DND-41 (cell line): ENCODE data around the gene TSEN2.

ENCODE experiments used
- ATAC-seq: fragments of 200-7000 bp; cut with Tn5 transposase; 3 replicates; pipeline ENCODE4 v1.9.1; 2021; ENCODE audit warnings: low read depth; ENCODE audit not compliant: insufficient read depth
- DNase-seq: peaks from one replicate; pipeline ENCODE4 v3.0.0-alpha.2; 2020
- H2AFZ ChIP-seq: 2 replicates; pipeline ENCODE4 v1.6.0; 2012; ENCODE audit warnings: low read depth, low read length
- H3K27ac ChIP-seq: 2 replicates; pipeline ENCODE4 v1.5.1; 2012; ENCODE audit warnings: low read length, inconsistent platforms
- H3K27me3 ChIP-seq: fragments of 200-600 bp; sonication (generic); 2 replicates; pipeline ENCODE4 v1.6.0; 2012; ENCODE audit warnings: low read length, mild to moderate bottlenecking, inconsistent platforms; ENCODE audit not compliant: insufficient read depth, poor library complexity
- H3K36me3 ChIP-seq: 2 replicates; pipeline ENCODE4 v1.5.1; 2012; ENCODE audit warnings: low read length, inconsistent platforms; ENCODE audit not compliant: insufficient read depth
- H3K4me1 ChIP-seq: 2 replicates; pipeline ENCODE4 v1.5.1; 2012; ENCODE audit warnings: mild to moderate bottlenecking, low read length; ENCODE audit not compliant: insufficient read depth
- H3K4me2 ChIP-seq: 2 replicates; pipeline ENCODE4 v1.6.0; 2012; ENCODE audit warnings: mild to moderate bottlenecking, moderate library complexity, low read length, inconsistent platforms; ENCODE audit not compliant: insufficient read depth
- H3K4me3 ChIP-seq, 2 experiments: fragments of 200-600 bp in 1 of 2; shearing (Covaris generic) in 1 of 2; 2 replicates each; pipeline ENCODE4 v1.5.1; 2012 to 2016; ENCODE audit warnings: inconsistent platforms in 2 of 2, low read length in 2 of 2, mild to moderate bottlenecking in 2 of 2, low read depth in 1 of 2, moderate library complexity in 1 of 2
- H3K79me2 ChIP-seq: 2 replicates; pipeline ENCODE4 v1.6.0; 2012; ENCODE audit warnings: low read length, inconsistent platforms; ENCODE audit not compliant: insufficient read depth
- H3K9ac ChIP-seq: 2 replicates; pipeline ENCODE4 v1.6.0; 2012; ENCODE audit warnings: low read depth, mild to moderate bottlenecking, inconsistent platforms, low read length, moderate library complexity
- H3K9me3 ChIP-seq: 2 replicates; pipeline ENCODE4 v1.5.1; 2012; ENCODE audit warnings: low read length, moderate library complexity, mild to moderate bottlenecking, inconsistent platforms; ENCODE audit not compliant: insufficient read depth, severe bottlenecking
- H4K20me1 ChIP-seq: 2 replicates; pipeline ENCODE4 v1.6.0; 2012; ENCODE audit warnings: low read length; ENCODE audit not compliant: insufficient read depth
- CTCF ChIP-seq: IDR thresholded peaks from 2 replicates; pipeline ENCODE4 v1.5.1; 2012; ENCODE audit warnings: borderline replicate concordance, low read length, moderate library complexity, mild to moderate bottlenecking; ENCODE audit not compliant: poor library complexity, severe bottlenecking; ENCODE audit errors: extremely low read depth
- EZH2 ChIP-seq: IDR thresholded peaks from 3 replicates; pipeline ENCODE4 v1.6.1; 2012; ENCODE audit warnings: borderline replicate concordance, low read depth, mild to moderate bottlenecking, moderate library complexity, low read length, inconsistent platforms; ENCODE audit not compliant: severe bottlenecking

Gene TSEN2

GRCh38 chr3:12437861-12438260 lies 46.4 kb upstream of the TSEN2 start:
- Histone ChIP-seq H3K79me2 (no peaks in the 10 kb centered on the region), H3K4me2 (no peak overlapping the region), H3K27me3 (no peaks in the 10 kb centered on the region), H3K9ac (no peak overlapping the region), H3K27ac (no peak overlapping the region), H4K20me1 (no peaks in the 10 kb centered on the region), H3K36me3 (no peaks in the 10 kb centered on the region), H3K9me3 (no peaks in the 10 kb centered on the region), H3K4me1 (no peaks in the 10 kb centered on the region), H2AFZ (no peak overlapping the region), H3K4me3 (no peak overlapping the region)
- ATAC-seq = no peak
- no peak for DNase-seq
- no peak for TF ChIP-seq CTCF
- no peak for TF ChIP-seq EZH2

- Histone ChIP-seq H3K36me3 (no peaks in the 10 kb centered on the region), H2AFZ (no peak overlapping the region), H3K9ac (no peak overlapping the region), H3K79me2 (no peaks in the 10 kb centered on the region), H3K4me1 (no peaks in the 10 kb centered on the region), H3K27me3 (no peaks in the 10 kb centered on the region), H3K27ac (no peak overlapping the region), H3K9me3 (no peaks in the 10 kb centered on the region), H4K20me1 (no peaks in the 10 kb centered on the region), H3K4me2 (no peak overlapping the region), H3K4me3 (no peak overlapping the region)
- no peak for TF ChIP-seq CTCF
- TF ChIP-seq EZH2 = no peak
- ATAC-seq (no peak), DNase-seq (no peak)
Observed at GRCh38 chr3:12438318-12438717, 46.0 kb upstream of the TSEN2 start.

GRCh38 chr3:12439161-12439940 lies 44.9 kb upstream of the TSEN2 start:
- no peaks in the 10 kb centered on the region for H3K4me1 ChIP-seq
- H3K27me3 ChIP-seq = no peaks in the 10 kb centered on the region
- H2AFZ ChIP-seq = no peak overlapping the region
- TF ChIP-seq CTCF = no peak
- TF ChIP-seq EZH2 = no peak
- no peak overlapping the region for H3K4me3 ChIP-seq
- no peaks in the 10 kb centered on the region for H4K20me1 ChIP-seq
- DNase-seq (no peak), ATAC-seq (no peak)
- H3K9me3 ChIP-seq = no peaks in the 10 kb centered on the region
- H3K4me2 ChIP-seq = no peak overlapping the region
- H3K79me2 ChIP-seq = no peaks in the 10 kb centered on the region
- H3K27ac ChIP-seq = no peak overlapping the region
- no peaks in the 10 kb centered on the region for H3K36me3 ChIP-seq
- H3K9ac ChIP-seq = no peak overlapping the region
